ENCODE results near the gene ST7. TPM values are rescaled to one million over a fixed set of nuclear protein-coding genes. Genes with fewer than 3 reads are reported as not detected.

The ST7 gene
- total and polyA plus RNA-seq, 2 donors (not counting 3 experiments of a cell fraction or from before 2014, with no cell fraction given), result 18.6 to 24.9 TPM

GRCh38 chr7:117225536-117225935 is 272.2 kb downstream of the ST7 start:
- FAIRE-seq, result no peak
- H3K9ac ChIP-seq (replicated peaks; ENCODE audit: extremely low read depth, insufficient read depth, low read length), result no peak overlapping the region
- CTCF ChIA-PET, result interaction anchor here (2.1 kb wide), 1 partner anchor 12 kb away, joined by 11 read pairs; no protein-coding TSS in a partner anchor
- TF ChIP-seq FOS (IDR thresholded peaks at IDR 0.05; ENCODE audit: borderline replicate concordance, insufficient read depth, low read length) (no peak), MAX (IDR thresholded peaks at IDR 0.05; ENCODE audit: insufficient read depth, insufficient read length) (no peak), JUN (IDR thresholded peaks at IDR 0.05; ENCODE audit: borderline replicate concordance, insufficient read depth, insufficient read length, low read depth) (no peak), MYC (IDR thresholded peaks at IDR 0.05; ENCODE audit: low read depth, low read length) (no peak), EZH2 (IDR thresholded peaks at IDR 0.05; ENCODE audit: borderline replicate concordance, low read depth, low read length, severe bottlenecking) (no peak), CTCF (IDR thresholded peaks at IDR 0.05; ENCODE audit: extremely low read depth in 1 of 2, insufficient read depth in 1 of 2, low read depth in 1 of 2, low read length in 2 of 2) (no peak), POLR2A (IDR thresholded peaks at IDR 0.05; ENCODE audit: low read depth, low read length) (no peak), GATA2 (IDR thresholded peaks at IDR 0.05; ENCODE audit: insufficient read depth, insufficient read length, low read depth, low read length) (no peak), POLR2AphosphoS5 (IDR thresholded peaks at IDR 0.05; ENCODE audit: insufficient read depth, low read depth, low read length) (no peak)
- no peak overlapping the region for H3K4me3 ChIP-seq (replicated peaks in 1 of 3; ENCODE audit: insufficient read depth in 1 of 3, low read depth in 1 of 3, low read length in 3 of 3)
- intact Hi-C loops (cut with micrococcal nuclease) (no loop called here), dilution Hi-C loops (cut with MboI; ENCODE audit: extremely low pct_ligation_motif_present, low sequenced_read_pairs) (no loop called here)
- no peaks in the 10 kb centered on the region for H3K4me1 ChIP-seq (ENCODE audit: control insufficient read depth, extremely low read depth, insufficient read depth, low read length)
- no peak overlapping the region for H2AFZ ChIP-seq (ENCODE audit: low read depth, low read length)
- POLR2A ChIA-PET, result no interaction called here
- H3K36me3 ChIP-seq (ENCODE audit: control insufficient read depth in 2 of 2, extremely low read depth in 1 of 2, insufficient read depth in 2 of 2, low read length in 2 of 2), result no peaks in the 10 kb centered on the region
- BruUV-seq (replicated peaks), result no TSS peak
- H3K79me2 ChIP-seq (ENCODE audit: control insufficient read depth, insufficient read depth, low read length), result no peaks in the 10 kb centered on the region
- H3K27me3 ChIP-seq (ENCODE audit: control insufficient read depth in 2 of 2, insufficient read depth in 2 of 2, low read length in 2 of 2), result no peaks in the 10 kb centered on the region
- H3K27ac ChIP-seq (ENCODE audit: insufficient read depth, low read depth, low read length), result no peak overlapping the region
- H3K9me3 ChIP-seq (replicated peaks; ENCODE audit: control insufficient read depth, insufficient read depth, low read length), result no peaks in the 10 kb centered on the region
- DNase-seq (ENCODE audit: low read depth, low spot score), result no peak
- H4K20me1 ChIP-seq (replicated peaks; ENCODE audit: control insufficient read depth, extremely low read depth, insufficient read depth, low read length), result no peaks in the 10 kb centered on the region
- H3K9me1 ChIP-seq (replicated peaks; ENCODE audit: control insufficient read depth, extremely low read depth, insufficient read depth, low read length), result no peaks in the 10 kb centered on the region
- H3K4me2 ChIP-seq (ENCODE audit: insufficient read depth, low read length), result no peak overlapping the region

Data from endothelial cell of umbilical vein (primary cell).